HepG2 (cell line): ENCODE results near the gene DHRS13. TPM values are rescaled to one million over a fixed set of nuclear protein-coding genes. Genes with fewer than 3 reads are reported as not detected.

Source experiments
- ATAD3A ChIP-seq: sonication (generic); formaldehyde crosslinking; IDR thresholded peaks from 2 replicates; pipeline ENCODE4 v1.4.0; 2020; ENCODE audit warnings: missing genetic modification reagents
- HOXD1 ChIP-seq: sonication (generic); formaldehyde crosslinking; IDR thresholded peaks from 2 replicates; pipeline ENCODE4 v1.5.0; 2020; ENCODE audit warnings: missing genetic modification reagents
- MEIS1 ChIP-seq: sonication (generic); formaldehyde crosslinking; IDR thresholded peaks from 2 replicates; pipeline ENCODE4 v1.9.0; 2021; ENCODE audit warnings: mild to moderate bottlenecking, missing genetic modification reagents, moderate library complexity, borderline replicate concordance
- NAIF1 ChIP-seq: sonication (generic); formaldehyde crosslinking; IDR thresholded peaks from 2 replicates; pipeline ENCODE4 v1.5.0; 2020; ENCODE audit warnings: mild to moderate bottlenecking, missing genetic modification reagents, borderline replicate concordance
- RARA ChIP-seq: IDR thresholded peaks from 2 replicates; pipeline ENCODE4 v1.6.1; 2016; ENCODE audit warnings: missing genetic modification reagents, missing compliant biosample characterization
- THRA ChIP-seq: sonication (generic); formaldehyde crosslinking; IDR thresholded peaks from 2 replicates; pipeline ENCODE4 v1.4.0; 2020; ENCODE audit warnings: missing genetic modification reagents, borderline replicate concordance
- ZBTB44 ChIP-seq: sonication (generic); formaldehyde crosslinking; IDR thresholded peaks from 2 replicates; pipeline ENCODE4 v1.4.0; 2020; ENCODE audit warnings: missing genetic modification reagents
- ZNF343 ChIP-seq: sonication (generic); formaldehyde crosslinking; IDR thresholded peaks from 2 replicates; pipeline ENCODE4 v1.4.0; 2020; ENCODE audit warnings: mild to moderate bottlenecking, missing genetic modification reagents
- ZNF768 ChIP-seq: sonication (generic); formaldehyde crosslinking; IDR thresholded peaks from 2 replicates; pipeline ENCODE4 v1.4.0; 2020; ENCODE audit warnings: missing genetic modification reagents
- polyA plus RNA-seq, 8 experiments: library from polyadenylated mRNA; depleted of rRNA in 3 of 8; stranded (reverse) in 7 of 8; unstranded in 1 of 8; fragments of >200 nt; fragmentation: Illumina TruSeq in 4 of 8; extraction: Trizol in 4 of 8; gene quantifications; 2 replicates each; pipeline versions ENCODE4 v1.2.1 to v1.2.3, GENCODE V29; 2011 to 2016; ENCODE audit warnings: low read depth in 4 of 8, missing spikeins in 1 of 8, mixed read lengths in 1 of 8; ENCODE audit not compliant: insufficient read depth in 1 of 8
- total RNA-seq, 5 experiments: library from RNA; depleted of rRNA; stranded (reverse); fragments of >200 nt; fragmentation: Illumina TruSeq; extraction: Trizol; gene quantifications; 2 replicates each; pipeline ENCODE4 v1.2.3, GENCODE V29; 2016; ENCODE audit warnings: low read depth in 1 of 5

DHRS13 gene
- total and polyA plus RNA-seq, 2 of the 13 experiments (the other 11 are each of a cell fraction or from before 2014, with no cell fraction given): 11.8 to 12.6 TPM

- TF ChIP-seq RARA (CRISPR knock-in tag) (0 out of 2 replicates have a peak, but pooled peaks have one; percentile 11), ZNF343 (no peak), HOXD1 (CRISPR knock-in tag) (0 out of 2 replicates have a peak, but pooled peaks have one; percentile 34), MEIS1 (no peak), ATAD3A (no peak), ZBTB44 (peak; percentile 60), NAIF1 (CRISPR knock-in tag) (peak; percentile 99), ZNF768 (CRISPR knock-in tag) (peak; percentile 17; the same call in 1 of the 2 replicates), THRA (CRISPR knock-in tag) (0 out of 2 replicates have a peak, but pooled peaks have one; percentile 48)
Measured at GRCh38 chr17:28951428-28951990, 48.6 kb upstream of the DHRS13 start, which contains the start of gene PHF12 (continued).
